Body of pancreas (tissue), 4 donors: ENCODE measurements around the gene JPH2.

Experiments used
- CTCF ChIP-seq, 7 experiments: fragments of 450-650 bp in 4 of 7; fragments of 200-600 bp in 3 of 7; sonication (generic) in 3 of 7; IDR thresholded peaks; one replicate each; pipeline ENCODE4 v1.5.1; 2016 to 2019; ENCODE audit warnings: antibody characterized with exemption in 7 of 7
- POLR2A ChIP-seq, 3 donors: fragments of 450-650 bp; IDR thresholded peaks; one replicate each; pipeline ENCODE4 v1.6.1; 2016; ENCODE audit warnings: antibody characterized with exemption in 3 of 3, mild to moderate bottlenecking in 2 of 3

GRCh38 chr20:44208165-44208564 is 21.2 kb upstream of the JPH2 start:
- TF ChIP-seq CTCF (IDR thresholded peaks at IDR 0.05) (no peak), POLR2A (IDR thresholded peaks at IDR 0.05) (no peak)
